Esophagus squamous epithelium (tissue), 5 donors: ENCODE data around the gene CCNE1. TPM values are rescaled to one million over a fixed set of nuclear protein-coding genes. Genes with fewer than 3 reads are reported as not detected.

ENCODE experiments used
- DNase-seq: peaks from one replicate; lab custom pipeline; 2025; lab: John Stamatoyannopoulos, UW
- H3K27ac ChIP-seq, 4 donors: fragments of 200-600 bp; sonication (generic); one replicate each; pipeline ENCODE4 v1.5.1; 2016 to 2019; ENCODE audit warnings: mild to moderate bottlenecking in 1 of 4
- H3K27me3 ChIP-seq, 4 donors: fragments of 200-600 bp; sonication (generic); 1 replicate in 3 of 4; 2 replicates in 1 of 4; pipeline versions ENCODE4 v1.5.1 to v1.6.0; 2017 to 2021; ENCODE audit warnings: antibody characterized with exemption in 1 of 4
- H3K36me3 ChIP-seq, 3 donors: fragments of 200-600 bp; sonication (generic); one replicate each; pipeline ENCODE4 v1.5.1; 2016 to 2019
- H3K4me1 ChIP-seq, 3 donors: fragments of 200-600 bp; sonication (generic); one replicate each; pipeline ENCODE4 v1.5.1; 2017 to 2019
- H3K4me3 ChIP-seq, 4 donors: fragments of 200-600 bp; sonication (generic); 1 replicate in 3 of 4; 2 replicates in 1 of 4; pipeline ENCODE4 v1.5.1; 2016 to 2019; ENCODE audit warnings: mild to moderate bottlenecking in 2 of 4, moderate library complexity in 1 of 4
- H3K9me3 ChIP-seq, 3 donors: fragments of 200-600 bp; sonication (generic); one replicate each; pipeline ENCODE4 v1.5.1; 2016 to 2019
- CTCF ChIP-seq, 6 experiments: fragments of 450-650 bp in 4 of 6; fragments of 200-600 bp in 2 of 6; sonication (generic) in 2 of 6; IDR thresholded peaks; one replicate each; pipeline ENCODE4 v1.5.1; 2016 to 2019; ENCODE audit warnings: antibody characterized with exemption in 6 of 6, mild to moderate bottlenecking in 4 of 6, moderate library complexity in 4 of 6
- POLR2A ChIP-seq, 4 donors: fragments of 450-650 bp; IDR thresholded peaks; one replicate each; pipeline ENCODE4 v1.6.1; 2017; ENCODE audit warnings: antibody characterized with exemption in 4 of 4, mild to moderate bottlenecking in 4 of 4, moderate library complexity in 3 of 4
- WGBS, 2 donors: methylation state at CpG; one replicate each; pipeline ENCODE4 v1.1.5; 2018; 5-methylcytosine and 5-hydroxymethylcytosine counted together
- intact Hi-C: fragments of 100-400 bp; cut with DNase I; formaldehyde crosslinking; loops from one replicate; pipeline ENCODE4 v1.15.0; 2022
- total RNA-seq, 4 donors: library from RNA; depleted of rRNA; stranded (reverse); fragments of >200 nt; gene quantifications; one replicate each; pipeline ENCODE4 v1.1.0, GENCODE V29; 2016
- donor health status: DM: yes; HTN: yes; CAD: no.

CCNE1 gene
- total RNA-seq, 4 donors from 2014 or later: 3.2 to 9.4 (median 5.4) TPM

GRCh38 chr19:29807870-29808405, 3.9 kb upstream of the CCNE1 start:
- 83 to 92% methylated on average over 7 to 8 of the region's 8 CpGs for WGBS, 2 donors
- DNase-seq: no peak
- no peak for TF ChIP-seq POLR2A (IDR thresholded peaks at IDR 0.05)
- TF ChIP-seq CTCF (IDR thresholded peaks at IDR 0.05): no peak
- H3K36me3 ChIP-seq: no peaks in the 10 kb centered on the region
- H3K4me1 ChIP-seq: peaks cover 4 to 27% (median 5%) of the 10 kb centered on the region in 3 donors
- H3K27ac ChIP-seq: no peak overlapping the region
- no peaks in the 10 kb centered on the region for H3K9me3 ChIP-seq
- H3K27me3 ChIP-seq: no peaks in the 10 kb centered on the region
- intact Hi-C loops: no loop called here
- H3K4me3 ChIP-seq: no peak overlapping the region

DNA sequence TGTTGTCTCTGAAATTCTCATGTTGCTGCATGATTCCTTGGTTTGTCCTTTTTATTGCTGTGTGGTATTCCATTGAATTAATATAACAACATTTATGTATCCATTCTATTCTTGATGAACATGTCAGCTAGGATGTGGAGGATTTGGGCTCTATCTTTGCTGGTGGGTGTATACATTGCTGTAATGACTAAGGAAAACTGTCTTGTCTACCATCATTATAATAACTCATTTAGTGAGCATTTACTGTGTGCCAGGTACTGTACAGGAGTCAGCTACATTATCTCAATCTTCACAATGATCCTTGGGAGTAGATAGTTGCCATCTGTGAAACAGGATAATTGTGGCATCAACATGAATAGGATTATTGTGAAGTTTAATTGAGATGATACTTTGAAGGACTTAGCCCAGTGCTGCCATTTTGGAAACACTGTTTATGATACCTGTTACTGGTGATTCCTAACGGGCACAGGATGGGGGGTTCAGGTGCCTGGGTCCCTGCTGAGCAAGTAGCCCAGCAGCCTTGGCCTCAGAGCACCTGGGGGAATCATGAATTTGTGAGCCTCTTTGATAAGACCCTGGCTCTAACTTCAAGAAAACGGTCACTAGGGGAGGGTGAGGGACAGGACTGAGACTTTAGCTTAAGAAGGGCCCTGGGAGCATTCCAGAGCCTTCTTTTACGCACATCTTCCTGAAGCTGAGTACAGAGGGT, 1.8 kb upstream of the CCNE1 start:
- DNase-seq: no peak
- 76 to 100% methylated on average over 1 to 3 of the region's 3 CpGs for WGBS, 2 donors
- intact Hi-C loops: no loop called here
- Histone ChIP-seq H3K4me3 (no peak overlapping the region), H3K27ac (peak overlapping the region in 1 of 4 donors; percentile 85), H3K27me3 (no peaks in the 10 kb centered on the region), H3K4me1 (peaks cover 4 to 28% (median 5%) of the 10 kb centered on the region in 3 donors), H3K36me3 (no peaks in the 10 kb centered on the region), H3K9me3 (no peaks in the 10 kb centered on the region)
- TF ChIP-seq POLR2A (IDR thresholded peaks at IDR 0.05) (no peak), CTCF (IDR thresholded peaks at IDR 0.05) (no peak)

GRCh38 chr19:29810504-29810871, 1.3 kb upstream of the CCNE1 start:
- Histone ChIP-seq H3K36me3 (no peaks in the 10 kb centered on the region), H3K4me1 (peaks cover 4 to 28% (median 5%) of the 10 kb centered on the region in 3 donors), H3K27me3 (no peaks in the 10 kb centered on the region), H3K27ac (peak overlapping the region; percentile 76 to 85 (median 80)), H3K4me3 (no peak overlapping the region), H3K9me3 (no peaks in the 10 kb centered on the region)
- intact Hi-C loops: no loop called here
- 63 to 76% methylated on average over 3 to 4 of the region's 4 CpGs for WGBS, 2 donors
- TF ChIP-seq CTCF (IDR thresholded peaks at IDR 0.05): no peak
- no peak for TF ChIP-seq POLR2A (IDR thresholded peaks at IDR 0.05)
- no peak for DNase-seq

DNA sequence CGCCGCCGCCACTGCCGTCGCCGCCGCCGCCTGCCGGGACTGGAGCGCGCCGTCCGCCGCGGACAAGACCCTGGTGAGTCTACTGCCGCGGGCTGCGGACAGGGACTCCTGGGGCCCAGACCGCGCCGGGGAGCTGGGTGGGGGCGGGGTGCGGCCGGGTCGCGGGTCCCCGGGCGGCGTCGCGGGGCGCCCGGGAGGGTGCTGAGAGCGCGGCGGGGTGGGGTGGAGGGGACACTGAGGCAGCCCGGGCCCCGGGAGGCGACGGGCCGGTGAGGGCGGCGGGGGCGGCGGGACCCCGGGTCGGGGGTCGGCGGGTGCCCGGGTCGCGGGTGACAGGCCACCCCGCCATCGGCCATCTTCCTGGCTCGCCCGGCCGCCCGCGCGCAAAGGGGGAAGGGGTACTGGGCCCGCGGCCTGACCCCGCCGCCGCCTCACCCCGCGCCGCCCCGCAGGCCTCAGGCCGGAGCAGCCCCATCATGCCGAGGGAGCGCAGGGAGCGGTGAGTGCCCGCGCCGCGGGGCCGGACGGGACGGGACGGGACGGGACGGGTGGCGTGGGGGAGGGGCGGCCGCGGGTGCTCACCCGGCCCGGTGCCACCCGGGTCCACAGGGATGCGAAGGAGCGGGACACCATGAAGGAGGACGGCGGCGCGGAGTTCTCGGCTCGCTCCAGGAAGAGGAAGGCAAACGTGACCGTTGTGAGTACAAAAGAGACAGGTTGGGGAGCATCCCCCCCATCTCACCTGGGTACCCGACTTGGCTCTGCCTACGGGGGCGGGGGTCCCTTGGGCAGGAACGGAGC, 489 bp downstream of the CCNE1 start:
- H3K27ac ChIP-seq: peak overlapping the region in 2 of 4 donors; percentile 50 to 59
- intact Hi-C loops: no loop called here

More for the DNA sequence above, 489 bp downstream of the CCNE1 start:
- Histone ChIP-seq H3K36me3 (no peaks in the 10 kb centered on the region), H3K4me1 (peaks cover 4 to 22% (median 5%) of the 10 kb centered on the region in 3 donors), H3K4me3 (peak overlapping the region; percentile 49 to 81 (median 64)), H3K27me3 (no peaks in the 10 kb centered on the region), H3K9me3 (no peaks in the 10 kb centered on the region)
- DNase-seq: no peak
- TF ChIP-seq CTCF (IDR thresholded peaks at IDR 0.05) (no peak), POLR2A (IDR thresholded peaks at IDR 0.05) (no peak)
- WGBS, 2 donors: 0 to 10% methylated on average over 1 to 2 of the region's 104 CpGs
